ENCODE results near the gene LPCAT4. TPM values are rescaled to one million over a fixed set of nuclear protein-coding genes. Genes with fewer than 3 reads are reported as not detected.

LPCAT4 gene
- total and polyA plus RNA-seq, 9 of the 15 experiments (the other 6 are each of a cell fraction or from before 2014, with no cell fraction given): 7.3 to 34.3 (median 14.4) TPM

- TF ChIP-seq FOS (IDR thresholded peaks at IDR 0.05; ENCODE audit: extremely low read depth, insufficient read length) (no peak), ELK3 (CRISPR knock-in tag; IDR thresholded peaks at IDR 0.05) (no peak), ILK (tag; IDR thresholded peaks at IDR 0.05; ENCODE audit: borderline replicate concordance, low read depth) (no peak), ZNF408 (CRISPR knock-in tag; IDR thresholded peaks at IDR 0.05; ENCODE audit: low read depth) (no peak), ZNF274 (IDR thresholded peaks at IDR 0.05; ENCODE audit: borderline replicate concordance, low read depth, low read length) (no peak), SNAPC5 (CRISPR knock-in tag; IDR thresholded peaks at IDR 0.05) (no peak), ZC3H4 (CRISPR knock-in tag; IDR thresholded peaks at IDR 0.05; ENCODE audit: borderline replicate concordance) (no peak), RFX5 (IDR thresholded peaks at IDR 0.05; ENCODE audit: low read depth, low read length) (no peak), BRF2 (IDR thresholded peaks at IDR 0.05; ENCODE audit: borderline replicate concordance, insufficient read depth, insufficient read length) (no peak), TAL1 (IDR thresholded peaks at IDR 0.05) (no peak), ID3 (CRISPR knock-in tag; IDR thresholded peaks at IDR 0.05) (no peak), ID3 (tag; IDR thresholded peaks at IDR 0.05) (peak; percentile 70; the same call in 1 of the 2 replicates), MYC (IDR thresholded peaks at IDR 0.05; ENCODE audit: low read depth, low read length) (no peak), MYC (CRISPR knock-in tag; IDR thresholded peaks at IDR 0.05; ENCODE audit: borderline replicate concordance, low read depth) (no peak), POLR2G (IDR thresholded peaks at IDR 0.05; ENCODE audit: low read depth, low read length) (no peak), NFYB (IDR thresholded peaks at IDR 0.05; ENCODE audit: extremely low read depth, insufficient read length) (no peak), RAD21 (CRISPR knock-in tag; conservative IDR thresholded peaks at IDR 0.05 in 1 of 2, IDR thresholded peaks at IDR 0.05 in 1 of 2) (no peak), KAT8 (IDR thresholded peaks at IDR 0.05; ENCODE audit: low read depth) (no peak), ZBED1 (IDR thresholded peaks at IDR 0.05) (no peak), GTF2A2 (tag; IDR thresholded peaks at IDR 0.05) (0 out of 2 replicates have a peak, but pooled peaks have one; percentile 32), DMBX1 (CRISPR knock-in tag; IDR thresholded peaks at IDR 0.05; ENCODE audit: borderline replicate concordance) (0 out of 2 replicates have a peak, but pooled peaks have one; percentile 18), SMARCA4 (IDR thresholded peaks at IDR 0.05) (no peak), HES1 (IDR thresholded peaks at IDR 0.05; ENCODE audit: low read depth) (no peak), L3MBTL2 (IDR thresholded peaks at IDR 0.05) (no peak), RB1 (IDR thresholded peaks at IDR 0.05; ENCODE audit: low read depth) (no peak), SAFB (IDR thresholded peaks at IDR 0.05; ENCODE audit: borderline replicate concordance, low read depth, low read length) (no peak), ZNF253 (CRISPR knock-in tag; conservative IDR thresholded peaks at IDR 0.05) (no peak)
These were observed 9.9 kb upstream of the LPCAT4 start (continued) for GRCh38 chr15:34376856-34377255.

All from K562 (cell line).